Measurements from ENCODE around the gene SLC24A3.
"Not testable (repeated sequence)": the region's sequence is repeated elsewhere in the genome, so short reads cannot be mapped to it uniquely, and the experiment has no call there.

The SLC24A3 gene

GRCh38 chr20:19671374-19671773, 458.9 kb downstream of the SLC24A3 start:
- TF ChIP-seq, protein P1, sequence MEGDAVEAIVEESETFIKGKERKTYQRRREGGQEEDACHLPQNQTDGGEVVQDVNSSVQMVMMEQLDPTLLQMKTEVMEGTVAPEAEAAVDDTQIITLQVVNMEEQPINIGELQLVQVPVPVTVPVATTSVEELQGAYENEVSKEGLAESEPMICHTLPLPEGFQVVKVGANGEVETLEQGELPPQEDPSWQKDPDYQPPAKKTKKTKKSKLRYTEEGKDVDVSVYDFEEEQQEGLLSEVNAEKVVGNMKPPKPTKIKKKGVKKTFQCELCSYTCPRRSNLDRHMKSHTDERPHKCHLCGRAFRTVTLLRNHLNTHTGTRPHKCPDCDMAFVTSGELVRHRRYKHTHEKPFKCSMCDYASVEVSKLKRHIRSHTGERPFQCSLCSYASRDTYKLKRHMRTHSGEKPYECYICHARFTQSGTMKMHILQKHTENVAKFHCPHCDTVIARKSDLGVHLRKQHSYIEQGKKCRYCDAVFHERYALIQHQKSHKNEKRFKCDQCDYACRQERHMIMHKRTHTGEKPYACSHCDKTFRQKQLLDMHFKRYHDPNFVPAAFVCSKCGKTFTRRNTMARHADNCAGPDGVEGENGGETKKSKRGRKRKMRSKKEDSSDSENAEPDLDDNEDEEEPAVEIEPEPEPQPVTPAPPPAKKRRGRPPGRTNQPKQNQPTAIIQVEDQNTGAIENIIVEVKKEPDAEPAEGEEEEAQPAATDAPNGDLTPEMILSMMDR (IDR thresholded peaks at IDR 0.05), result no peak
- peaks cover 21% of the 10 kb centered on the region for H3K27me3 Mint-ChIP-seq (ENCODE audit: low read depth, poor library complexity)
- H3K27ac Mint-ChIP-seq, result peak overlapping the region; percentile 88
- no peak overlapping the region for H3K4me3 Mint-ChIP-seq
- peaks cover 20% of the 10 kb centered on the region for H3K4me1 Mint-ChIP-seq
- no peak for DNase-seq
- no peaks in the 10 kb centered on the region for H3K36me3 Mint-ChIP-seq (ENCODE audit: low read depth)
- peaks cover 5% of the 10 kb centered on the region for H3K9me3 Mint-ChIP-seq

DNA sequence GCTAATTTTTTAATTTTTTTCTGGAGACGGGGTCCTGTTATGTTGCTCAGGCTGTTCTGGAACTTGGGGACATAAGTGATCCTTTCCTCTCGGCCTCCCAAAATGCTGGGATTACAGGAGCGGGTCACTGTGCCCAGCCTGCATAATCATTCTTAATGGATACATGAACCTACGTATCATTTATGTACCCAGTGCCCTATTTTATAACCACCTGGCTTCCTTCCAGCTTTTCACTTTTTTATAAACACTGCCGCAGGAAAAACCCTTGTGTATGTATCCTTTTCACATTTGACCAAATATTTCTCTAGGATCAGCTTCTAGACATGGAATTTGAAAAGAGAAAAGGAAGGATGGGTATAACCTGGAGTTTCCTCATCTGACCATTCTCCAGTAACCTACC, 460.1 kb downstream of the SLC24A3 start:
- Mint-ChIP-seq H3K27ac (no peak overlapping the region), H3K9me3 (peaks cover 10% of the 10 kb centered on the region), H3K27me3 (ENCODE audit: low read depth, poor library complexity) (peaks cover 21% of the 10 kb centered on the region), H3K4me3 (no peak overlapping the region), H3K4me1 (peaks cover 20% of the 10 kb centered on the region), H3K36me3 (ENCODE audit: low read depth) (peaks cover 5% of the 10 kb centered on the region)
- DNase-seq, result no peak
- TF ChIP-seq, protein P1 (IDR thresholded peaks at IDR 0.05), result no peak

DNA sequence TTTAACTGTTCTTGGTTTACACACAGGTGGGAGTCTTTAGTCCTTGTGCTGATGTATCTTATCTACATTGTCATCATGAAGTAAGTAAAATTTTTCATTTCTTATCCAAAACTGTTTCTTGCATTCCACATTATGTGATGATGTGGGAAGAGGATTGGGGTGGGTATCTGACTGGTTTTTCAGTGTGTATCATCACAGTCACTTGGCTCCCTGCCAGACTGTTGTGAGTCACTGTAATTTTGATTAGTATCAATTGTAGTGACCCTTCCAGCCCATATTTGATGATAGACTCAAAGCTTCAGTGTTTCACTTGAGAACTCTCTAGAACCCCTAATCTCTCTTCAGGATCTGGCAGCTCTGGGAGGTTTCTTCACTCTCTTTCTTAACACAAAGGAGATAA, 461.1 kb downstream of the SLC24A3 start:
- peaks cover 12% of the 10 kb centered on the region for H3K9me3 Mint-ChIP-seq
- no peak overlapping the region for H3K27ac Mint-ChIP-seq
- H3K4me3 Mint-ChIP-seq, result no peak overlapping the region
- TF ChIP-seq, protein P1 (IDR thresholded peaks at IDR 0.05), result no peak
- peaks cover 20% of the 10 kb centered on the region for H3K4me1 Mint-ChIP-seq
- H3K36me3 Mint-ChIP-seq (ENCODE audit: low read depth), result peaks cover 8% of the 10 kb centered on the region
- H3K27me3 Mint-ChIP-seq (ENCODE audit: low read depth, poor library complexity), result peaks cover 21% of the 10 kb centered on the region
- no peak for DNase-seq

GRCh38 chr20:19676202-19676601, 463.8 kb downstream of the SLC24A3 start:
- DNase-seq, result no peak
- Mint-ChIP-seq H3K27ac (no peak overlapping the region), H3K9me3 (peaks cover 22% of the 10 kb centered on the region), H3K27me3 (ENCODE audit: low read depth, poor library complexity) (peaks cover 17% of the 10 kb centered on the region), H3K4me1 (peaks cover 11% of the 10 kb centered on the region), H3K4me3 (no peak overlapping the region), H3K36me3 (ENCODE audit: low read depth) (peaks cover 18% of the 10 kb centered on the region)
- TF ChIP-seq, protein P1 (IDR thresholded peaks at IDR 0.05), result no peak

GRCh38 chr20:19677336-19677735, 464.9 kb downstream of the SLC24A3 start:
- Mint-ChIP-seq H3K9me3 (peaks cover 22% of the 10 kb centered on the region), H3K27ac (no peak overlapping the region), H3K4me3 (no peak overlapping the region)

GRCh38 chr20:19678591-19678990, 466.1 kb downstream of the SLC24A3 start:
- H3K27me3 Mint-ChIP-seq (ENCODE audit: low read depth, poor library complexity); DNase-seq; H3K4me3 Mint-ChIP-seq; H3K4me1 Mint-ChIP-seq; H3K27ac Mint-ChIP-seq: not testable (repeated sequence)
- Mint-ChIP-seq H3K9me3 (peaks cover 24% of the 10 kb centered on the region), H3K36me3 (ENCODE audit: low read depth) (peaks cover 19% of the 10 kb centered on the region)

More at GRCh38 chr20:19677336-19677735, 464.9 kb downstream of the SLC24A3 start:
- Mint-ChIP-seq H3K4me1 (no peaks in the 10 kb centered on the region), H3K27me3 (ENCODE audit: low read depth, poor library complexity) (peaks cover 8% of the 10 kb centered on the region), H3K36me3 (ENCODE audit: low read depth) (peaks cover 18% of the 10 kb centered on the region)
- no peak for DNase-seq
- TF ChIP-seq, protein P1 (IDR thresholded peaks at IDR 0.05), result no peak
